HG02970 (cell line): Measurements from ENCODE around the gene CARD16.
"Not testable (repeated sequence)": the region's sequence is repeated elsewhere in the genome, so short reads cannot be mapped to it uniquely, and the experiment has no call there.

Experiments
- ATAC-seq: cut with Tn5 transposase; IDR thresholded peaks from one replicate; pipeline ENCODE4 v1.9.1; 2021; ENCODE audit warnings: mild to moderate bottlenecking, moderate library complexity, moderate number of reproducible peaks; ENCODE audit not compliant: unreplicated experiment, low FRiP score

CARD16 gene

DNA sequence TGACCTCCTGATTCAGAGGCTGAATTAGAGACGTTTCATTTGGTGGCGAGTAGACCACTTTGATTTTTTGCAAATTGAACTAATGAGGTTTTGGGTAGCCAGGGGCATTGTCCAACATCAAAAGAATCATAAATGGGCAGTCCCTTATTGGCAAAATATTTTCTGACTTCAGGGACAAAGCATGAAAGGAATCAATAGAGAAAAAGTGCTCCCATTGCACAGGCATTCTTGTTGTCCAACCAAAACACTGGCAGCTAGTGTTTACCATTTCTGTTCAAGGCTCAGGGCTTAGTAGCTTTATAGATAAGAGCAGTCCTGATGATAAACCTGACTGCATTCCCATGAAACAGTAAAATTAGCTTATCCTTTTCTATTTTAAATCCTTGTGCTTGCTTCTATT lies 6.4 kb upstream of the CARD16 start:
- no peak for ATAC-seq

DNA sequence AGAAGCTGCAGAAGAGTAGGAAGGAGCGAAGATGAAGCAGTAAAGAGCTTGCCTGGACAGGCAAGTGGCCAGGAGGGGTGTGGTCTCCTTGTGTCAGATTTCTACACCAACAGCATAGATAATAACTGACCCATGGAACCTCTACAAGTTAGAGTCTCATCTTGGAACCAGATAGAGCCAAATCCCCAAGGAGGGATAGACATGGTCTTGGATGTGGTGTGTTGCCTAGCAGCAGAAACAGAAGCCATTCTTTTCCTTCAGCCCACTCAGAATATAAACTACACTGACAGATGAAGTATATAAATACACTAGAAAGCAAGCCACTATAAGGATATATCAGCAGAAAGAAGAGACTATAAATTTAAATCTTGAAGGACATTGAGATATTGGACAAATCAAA lies 4.3 kb upstream of the CARD16 start:
- ATAC-seq, result no peak

DNA sequence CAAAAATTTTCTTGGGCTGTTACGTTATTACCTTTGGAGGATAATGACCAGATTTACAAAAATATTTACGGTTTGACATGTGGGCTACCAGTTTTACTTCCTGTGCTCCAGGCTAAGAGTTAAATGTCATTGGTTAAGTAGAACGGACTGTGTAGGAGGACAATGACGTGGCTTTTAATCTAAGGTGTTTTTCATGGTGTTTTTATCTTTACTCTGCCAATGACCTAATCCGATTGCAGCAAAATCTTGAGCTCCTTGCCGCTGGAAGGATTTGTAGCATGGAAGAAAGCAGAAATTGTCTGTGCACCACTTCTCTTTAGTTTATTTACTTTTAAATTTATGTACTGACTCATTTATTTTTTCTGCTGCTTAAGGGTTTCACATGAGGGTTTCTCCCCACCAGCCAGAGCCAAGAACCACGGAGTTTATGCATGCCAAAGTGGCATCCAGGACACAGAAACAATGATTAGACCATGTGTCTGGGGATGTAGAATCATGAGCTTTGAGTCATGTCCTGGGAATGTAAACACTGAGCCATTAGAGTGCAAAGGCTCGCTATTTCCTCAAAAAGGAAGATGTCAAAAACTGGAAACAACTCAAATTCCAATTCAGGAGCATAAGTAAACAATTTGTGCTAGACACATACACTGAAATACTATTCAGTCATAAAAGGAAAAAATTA lies 1.9 kb upstream of the CARD16 start:
- no peak for ATAC-seq

DNA sequence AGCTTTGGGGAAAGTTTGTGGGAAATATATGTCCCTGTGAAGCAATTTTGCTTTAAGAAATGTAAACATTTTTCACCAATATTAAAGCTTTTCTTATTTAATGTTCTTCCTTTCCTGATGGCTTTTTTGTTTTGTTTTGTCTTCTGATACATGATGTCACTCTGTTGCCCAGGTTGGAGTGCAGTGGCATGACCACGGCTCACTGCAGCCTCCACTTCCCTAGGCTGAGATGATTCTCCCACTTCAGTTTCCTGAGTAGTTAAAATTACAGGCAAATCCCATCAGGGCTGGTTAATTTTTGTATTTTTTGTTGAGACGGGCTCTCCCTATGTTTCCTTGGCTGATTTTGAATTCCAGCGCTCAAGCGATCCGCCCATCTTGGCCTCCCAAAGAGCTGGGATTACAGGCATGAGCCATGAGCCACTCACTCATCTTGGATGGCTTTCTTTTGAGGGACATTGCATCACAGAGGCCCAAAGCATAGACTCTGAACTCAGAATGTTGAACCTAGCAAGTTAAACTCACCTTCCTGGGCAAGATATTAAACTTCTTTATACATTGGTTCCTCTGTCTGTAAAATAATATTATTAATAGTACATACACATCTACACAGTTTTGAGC lies 651 bp upstream of the CARD16 start:
- no peak for ATAC-seq

DNA sequence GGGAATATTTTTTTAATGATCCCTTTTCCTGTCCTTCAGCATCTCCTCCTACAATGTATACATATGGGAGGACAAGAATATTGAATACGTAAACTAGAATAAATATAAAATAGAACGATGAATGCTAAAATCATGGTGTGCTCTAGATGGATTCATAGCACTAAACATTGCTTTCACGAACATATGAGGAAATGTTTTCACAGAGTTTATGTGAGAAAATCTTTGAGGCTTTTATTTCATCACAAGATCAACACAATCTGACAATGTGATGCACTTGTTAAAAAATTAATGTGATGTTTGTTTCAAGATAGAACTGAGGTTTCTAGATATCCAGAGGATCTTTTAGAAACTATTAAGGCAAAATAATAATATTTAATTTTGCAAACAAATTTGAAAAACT lies 3.0 kb downstream of the CARD16 start:
- no peak for ATAC-seq

DNA sequence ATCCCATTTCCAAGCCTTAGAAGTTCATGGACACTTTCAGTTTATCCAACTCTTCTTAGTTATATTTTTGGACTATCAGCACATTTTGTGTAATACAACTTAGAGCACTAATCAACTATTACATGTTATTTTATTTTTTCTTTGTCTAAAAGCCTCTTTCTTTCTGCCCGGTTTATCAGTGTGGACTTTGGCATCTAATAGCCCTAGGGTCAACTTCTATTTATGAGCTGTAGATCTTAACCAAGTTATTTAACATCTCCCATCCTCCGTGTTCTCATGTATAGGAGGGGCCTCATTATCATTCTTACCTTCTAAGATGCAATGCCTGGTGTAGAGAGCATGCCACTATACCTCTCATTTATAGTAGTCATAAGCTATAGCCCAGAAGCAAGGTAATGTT lies 4.4 kb downstream of the CARD16 start:
- ATAC-seq, result no peak

DNA sequence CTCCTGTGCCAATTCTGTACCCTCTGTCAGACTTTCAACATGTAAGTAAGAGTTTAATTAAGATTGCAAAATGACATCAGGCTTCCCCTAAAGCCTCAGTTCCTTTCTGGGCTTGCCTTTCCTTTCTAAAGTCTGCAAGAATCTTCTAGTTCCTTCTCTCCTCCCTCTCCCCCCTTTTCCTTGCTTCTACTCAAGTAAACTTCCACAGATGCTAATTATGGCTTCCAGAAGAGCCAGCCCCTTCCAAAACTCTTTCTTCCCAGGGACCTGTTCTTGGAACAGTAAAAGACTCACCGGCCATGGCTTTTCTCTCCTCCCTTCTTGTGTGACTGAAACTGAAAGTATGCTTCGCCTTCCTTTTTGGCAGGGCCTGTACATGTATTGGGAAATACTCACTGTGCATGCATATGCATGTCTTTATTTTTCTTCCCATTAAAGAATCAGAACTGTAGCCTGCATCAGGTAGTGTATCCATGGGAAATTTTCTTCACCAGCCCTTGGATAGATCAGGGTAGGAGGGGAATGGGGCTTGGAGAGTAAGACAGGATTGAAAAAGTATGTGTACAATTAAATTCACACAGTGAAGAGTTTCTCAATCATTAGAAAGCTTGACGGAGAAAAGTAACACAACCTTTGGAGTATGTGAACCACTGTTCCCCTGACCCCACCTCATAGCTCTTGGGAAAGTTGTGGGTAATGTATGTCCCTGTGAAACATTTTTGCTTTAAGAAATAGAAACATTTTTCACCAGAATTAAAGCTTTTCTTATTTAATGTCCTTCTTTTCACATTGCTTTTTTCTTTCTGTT lies 10.1 kb downstream of the CARD16 start, which contains the start of gene CASP1:
Gene CASP1 (minus strand): TSS at position 332 of the 808 bp plus-strand sequence. CDS start 31 bp downstream, at position 301.
- ATAC-seq, result peak; percentile 96

DNA sequence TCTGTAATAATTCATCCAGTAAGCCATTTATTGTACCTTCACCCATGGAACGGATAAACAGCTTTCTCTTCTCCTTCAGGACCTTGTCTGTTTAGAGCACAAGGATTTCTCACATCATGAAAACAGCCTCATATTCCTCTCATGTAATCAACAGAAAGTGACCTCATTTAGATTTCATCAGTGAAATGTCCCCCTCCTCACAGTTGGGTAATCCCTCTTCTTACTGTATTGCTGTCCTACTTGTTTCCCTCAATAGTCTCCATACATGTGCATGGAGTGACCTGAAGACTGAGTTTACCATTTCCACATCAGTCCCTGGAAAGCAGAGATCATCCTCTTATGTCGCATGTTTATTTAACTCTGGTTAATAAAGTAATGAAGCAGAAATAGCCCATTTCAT lies 10.7 kb downstream of the CARD16 start:
- ATAC-seq, result not testable (repeated sequence)

DNA sequence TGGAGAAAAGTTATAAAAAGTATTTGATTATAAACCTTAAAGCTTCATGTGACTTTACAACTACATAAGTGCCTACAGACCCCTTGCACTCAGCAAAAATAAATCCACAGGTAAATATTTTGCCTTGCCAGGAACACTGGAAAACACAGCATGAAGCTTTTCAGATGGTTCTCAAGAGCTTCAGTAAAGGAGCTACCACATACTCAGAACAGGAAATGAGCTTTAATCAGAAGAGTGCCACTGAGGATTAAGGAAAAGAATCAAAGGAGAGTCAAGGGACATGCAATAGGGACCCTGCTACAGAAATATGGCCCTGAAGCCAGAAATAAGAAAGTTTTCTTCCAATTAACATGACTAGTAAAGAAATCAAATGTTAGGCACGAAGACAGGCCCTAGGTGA lies 11.4 kb downstream of the CARD16 start:
- no peak for ATAC-seq

DNA sequence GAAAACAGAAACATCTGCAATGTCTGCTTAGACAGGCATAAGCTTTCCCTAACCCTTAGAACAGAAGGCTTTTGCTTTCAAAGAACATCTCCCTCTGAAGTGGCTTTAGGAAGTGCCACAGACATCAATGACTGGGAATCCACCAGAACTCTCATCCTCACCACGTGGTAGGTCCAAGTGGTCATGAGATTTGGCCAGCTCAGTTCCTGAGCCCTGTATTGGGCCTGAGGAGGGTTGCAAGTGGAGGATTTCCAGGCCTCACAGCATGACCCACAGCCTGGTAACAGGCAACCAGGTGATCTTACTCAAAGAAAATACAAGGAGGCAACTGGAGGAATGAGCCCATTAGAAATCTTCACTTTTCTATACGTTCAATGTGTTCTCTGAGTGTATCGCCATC lies 11.8 kb downstream of the CARD16 start:
- no peak for ATAC-seq

DNA sequence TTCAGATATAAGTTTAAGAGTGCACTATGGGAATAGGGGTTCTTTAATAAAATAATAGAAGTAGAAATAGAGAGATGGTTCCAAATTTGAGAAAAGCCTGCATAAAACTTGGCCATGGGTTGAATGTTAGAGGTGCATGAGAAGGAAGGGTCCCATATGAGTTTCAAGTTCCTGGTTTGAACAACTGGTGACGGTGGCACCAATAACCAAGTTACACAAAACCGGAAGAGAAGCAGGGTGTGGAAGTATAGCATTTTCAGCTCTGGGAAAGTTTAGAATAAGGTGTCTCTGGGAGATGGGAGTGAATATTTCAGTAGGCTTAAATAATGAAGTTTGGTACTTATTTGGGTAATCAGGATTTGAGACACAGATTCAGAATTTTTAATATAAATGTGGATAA lies 12.6 kb downstream of the CARD16 start:
- ATAC-seq, result no peak

DNA sequence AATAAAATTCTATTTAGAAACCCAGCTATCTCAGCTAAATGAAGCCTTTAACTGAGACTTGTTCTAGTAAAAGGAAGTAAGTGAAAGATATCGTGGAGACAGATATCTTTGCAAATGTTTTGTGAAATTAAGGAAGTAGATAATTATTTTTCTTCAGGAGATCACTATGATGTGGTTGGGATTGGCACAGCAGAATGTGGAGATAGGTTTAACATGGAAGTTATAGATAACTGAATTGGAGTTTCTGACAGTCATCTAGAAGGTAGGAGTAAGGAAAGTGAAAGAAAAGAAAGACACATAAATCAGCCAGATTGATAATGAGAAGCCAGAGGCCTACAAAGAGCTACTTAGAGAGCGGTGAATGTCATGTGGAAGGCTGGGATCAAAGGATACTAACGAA lies 17.5 kb downstream of the CARD16 start:
- ATAC-seq, result no peak

DNA sequence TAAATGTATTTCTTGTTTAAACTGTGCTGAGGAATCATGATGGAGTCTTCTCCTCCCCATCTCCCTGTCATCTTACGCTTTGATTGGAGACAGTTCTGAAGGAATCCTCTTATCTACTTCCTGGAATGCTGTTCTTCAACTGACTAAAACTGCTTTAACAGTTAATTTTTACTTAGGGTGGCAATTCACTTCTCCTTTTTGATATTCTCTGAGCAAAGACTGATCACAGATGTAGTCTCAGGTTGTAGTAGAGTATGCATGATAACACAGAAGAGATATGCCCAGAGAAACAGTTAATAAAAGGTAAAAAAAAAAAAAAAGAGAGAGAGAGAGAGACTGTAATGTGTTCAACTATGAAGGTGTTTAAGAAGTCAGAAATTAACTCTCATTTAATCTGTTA lies 20.7 kb downstream of the CARD16 start:
- no peak for ATAC-seq

DNA sequence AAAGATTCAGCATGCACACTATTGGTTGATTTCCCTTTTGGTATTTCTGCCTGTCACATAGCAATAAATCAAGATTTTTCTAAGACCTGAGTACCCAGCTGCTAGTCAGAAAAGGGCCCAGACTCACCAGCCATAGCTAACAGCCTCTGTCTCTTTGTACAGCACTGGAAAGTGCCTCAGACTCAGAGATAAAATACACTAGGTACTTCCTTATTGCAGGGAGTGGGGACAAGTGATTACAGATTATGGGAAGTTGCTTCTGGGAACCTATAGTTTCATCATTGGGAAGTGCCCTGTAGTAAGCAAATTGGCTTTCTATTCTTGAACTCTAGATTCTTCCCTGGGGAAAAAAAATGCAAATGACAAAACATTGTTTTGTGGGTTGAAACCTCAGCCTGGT lies 22.1 kb downstream of the CARD16 start, which contains the start of gene CASP5:
Gene CASP5 (minus strand): TSS at position 166 of the 400 bp plus-strand sequence. CDS start 32 bp downstream, at position 134.
- ATAC-seq, result no peak

DNA sequence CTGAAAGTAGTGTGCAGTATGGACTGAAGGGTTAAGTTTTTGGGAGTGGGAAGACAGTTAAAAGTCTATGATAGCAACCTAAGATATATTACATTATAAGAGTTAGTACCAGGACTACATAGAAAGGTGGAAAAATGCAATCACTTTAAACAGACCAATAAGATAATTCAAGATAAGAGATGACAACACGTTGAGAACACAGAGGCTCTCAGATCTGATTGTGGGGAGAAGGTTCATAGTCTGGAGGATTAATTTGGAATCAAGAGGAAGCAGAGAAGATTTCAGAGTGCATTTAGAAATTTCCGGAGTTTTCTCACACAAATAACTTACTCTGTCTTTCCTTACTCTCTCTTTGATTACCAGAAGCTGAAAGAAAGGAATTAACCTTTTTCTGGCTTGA lies 22.6 kb downstream of the CARD16 start:
- ATAC-seq, result no peak

DNA sequence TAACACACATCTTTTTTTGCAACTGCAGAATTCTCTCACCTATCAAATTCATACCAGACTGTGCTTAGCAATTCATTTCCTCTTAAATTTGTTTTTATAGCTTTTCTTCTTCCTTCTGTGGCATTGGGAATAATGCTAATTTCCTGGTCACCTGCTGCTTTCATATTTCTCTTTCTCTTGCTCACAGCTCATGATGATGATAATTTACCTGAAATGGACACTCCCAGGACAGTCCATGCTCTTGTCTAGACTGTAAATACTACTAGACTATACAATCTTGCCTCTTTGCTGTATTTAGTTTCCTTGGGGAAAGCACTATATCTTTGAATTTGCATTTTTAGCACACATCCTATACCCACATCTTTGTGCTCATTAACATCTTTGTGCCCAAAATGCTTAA lies 37.7 kb downstream of the CARD16 start:
- ATAC-seq, result no peak

DNA sequence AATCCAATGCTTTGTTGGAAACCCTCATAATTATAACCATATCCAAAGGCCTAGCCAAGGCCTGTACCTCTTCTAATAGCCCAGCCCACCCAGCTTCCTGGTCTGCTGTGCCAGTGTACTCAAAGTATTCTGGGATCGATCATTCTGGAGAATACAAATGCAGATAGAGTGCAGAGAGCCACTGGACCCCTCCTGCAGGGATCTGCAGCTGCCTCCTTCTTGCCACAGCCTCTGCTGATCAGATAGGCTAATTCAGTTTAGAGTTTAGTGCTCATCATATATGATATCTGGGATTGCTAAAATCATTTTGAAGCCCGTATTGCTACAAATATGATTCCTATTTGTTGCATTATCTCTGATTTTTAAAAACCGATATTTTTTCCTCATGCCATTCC lies 39.7 kb downstream of the CARD16 start:
- ATAC-seq, result no peak

DNA sequence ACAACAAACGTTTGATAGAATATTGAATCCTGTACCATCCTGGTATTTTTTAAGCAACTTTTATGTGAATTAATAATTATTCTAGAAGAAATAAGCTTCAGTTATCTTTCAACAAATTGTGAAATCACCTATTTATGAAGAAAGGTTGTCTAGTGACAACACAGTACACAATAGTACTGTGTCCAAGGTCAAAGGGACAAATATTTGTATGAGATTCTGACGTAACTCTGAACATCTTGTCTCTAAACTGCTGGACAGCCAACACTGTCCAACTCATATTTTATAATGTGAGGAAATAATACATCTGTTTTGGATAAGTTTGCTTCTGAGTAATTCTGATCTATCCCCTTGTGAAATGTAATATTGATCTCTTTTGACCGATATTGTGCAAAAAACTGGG lies 41.1 kb downstream of the CARD16 start:
- no peak for ATAC-seq

DNA sequence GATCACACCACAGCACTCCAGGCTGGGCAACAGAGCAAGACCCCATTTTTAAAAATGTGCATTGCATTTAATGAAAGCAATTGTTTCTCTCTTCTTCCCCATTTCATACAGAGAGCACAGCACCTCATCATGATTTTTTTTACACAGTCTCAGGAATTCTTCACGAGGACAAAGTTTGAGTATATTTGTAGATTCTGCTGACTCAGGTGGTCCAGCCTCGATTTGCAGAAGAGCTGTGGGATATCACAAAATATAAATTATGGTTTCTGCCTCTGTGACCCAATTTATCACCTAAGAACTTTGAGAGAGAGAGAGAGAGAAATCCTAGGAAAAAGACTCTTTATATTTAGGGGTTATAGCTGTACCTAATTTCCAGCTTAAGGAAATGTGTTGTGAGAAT lies 42.0 kb downstream of the CARD16 start:
- no peak for ATAC-seq

DNA sequence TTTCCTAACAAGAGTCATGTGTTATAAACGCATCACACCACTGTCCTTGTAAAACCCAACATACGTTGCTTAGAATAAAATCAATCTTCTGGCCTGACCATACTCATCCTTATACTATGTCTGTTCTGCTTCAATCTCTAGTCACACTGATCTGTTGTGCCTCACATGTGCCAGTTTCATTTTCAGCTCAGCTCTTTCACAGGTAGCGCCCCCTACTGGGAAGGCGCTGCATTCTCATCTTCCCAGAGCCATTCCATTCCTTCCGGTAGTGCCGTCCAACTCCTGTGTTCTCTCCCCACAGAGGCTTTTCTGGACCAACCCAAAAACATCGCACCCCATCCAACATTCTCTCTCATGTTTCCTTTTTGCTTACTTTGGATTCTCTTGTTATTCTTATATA lies 44.3 kb downstream of the CARD16 start:
- ATAC-seq, result peak; percentile 79

DNA sequence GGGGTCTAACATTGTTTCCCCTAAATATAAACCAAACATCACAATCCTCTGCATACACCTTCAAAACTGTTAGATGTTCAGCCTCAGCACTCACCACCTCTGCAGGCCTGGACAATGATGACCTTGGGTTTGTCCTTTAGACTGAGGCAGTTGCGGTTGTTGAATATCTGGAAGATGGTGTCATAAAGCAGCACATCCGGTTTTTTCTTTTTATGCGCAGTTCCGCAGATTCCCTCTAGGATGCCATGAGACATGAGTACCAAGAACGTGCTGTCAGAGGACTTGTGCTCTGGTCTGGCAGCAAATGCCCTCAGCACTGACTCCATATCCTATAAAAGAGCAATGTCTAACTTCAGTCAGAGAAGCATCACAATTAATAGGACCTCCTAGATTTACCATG lies 45.0 kb downstream of the CARD16 start:
- ATAC-seq, result no peak
